Breast epithelium (tissue), 3 donors: ENCODE data around the gene ERBIN.
"Not testable (repeated sequence)": the region's sequence is repeated elsewhere in the genome, so short reads cannot be mapped to it uniquely, and the experiment has no call there.

Experiments used
- POLR2A ChIP-seq: fragments of 450-650 bp; IDR thresholded peaks from one replicate; pipeline ENCODE4 v1.6.1; 2016; ENCODE audit warnings: antibody characterized with exemption, mild to moderate bottlenecking, moderate library complexity
- POLR2AphosphoS5 ChIP-seq, 3 donors: sonication (generic); formaldehyde crosslinking; IDR thresholded peaks; one replicate each; pipeline ENCODE4 v1.6.1; 2017; ENCODE audit warnings: antibody characterized with exemption in 3 of 3
- TF ChIP-seq, protein P1 (sequence below), 3 donors: fragments of 450-650 bp; IDR thresholded peaks; one replicate each; pipeline ENCODE4 v1.5.1; 2016 to 2017; ENCODE audit warnings: antibody characterized with exemption in 3 of 3, mild to moderate bottlenecking in 3 of 3, moderate library complexity in 3 of 3

DNA sequence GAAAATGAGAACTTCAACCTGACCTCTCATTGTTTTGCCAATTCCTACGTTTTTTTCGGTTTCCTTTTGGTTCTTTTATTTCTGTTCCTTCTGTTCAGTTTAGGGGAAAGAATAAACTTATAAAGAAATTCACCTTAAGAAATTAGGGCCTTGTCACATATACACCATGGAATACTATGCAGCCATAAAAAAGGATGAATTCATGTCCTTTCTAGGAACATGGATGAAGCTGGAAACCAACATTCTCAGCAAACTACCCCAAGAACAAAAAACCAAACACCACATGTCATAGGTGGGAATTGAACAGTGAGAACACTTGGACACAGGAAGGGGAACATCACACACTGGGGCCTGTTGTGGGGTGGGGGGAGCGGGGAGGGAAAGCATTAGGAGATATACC is 46.5 kb downstream of the ERBIN start:
- TF ChIP-seq, protein P1, sequence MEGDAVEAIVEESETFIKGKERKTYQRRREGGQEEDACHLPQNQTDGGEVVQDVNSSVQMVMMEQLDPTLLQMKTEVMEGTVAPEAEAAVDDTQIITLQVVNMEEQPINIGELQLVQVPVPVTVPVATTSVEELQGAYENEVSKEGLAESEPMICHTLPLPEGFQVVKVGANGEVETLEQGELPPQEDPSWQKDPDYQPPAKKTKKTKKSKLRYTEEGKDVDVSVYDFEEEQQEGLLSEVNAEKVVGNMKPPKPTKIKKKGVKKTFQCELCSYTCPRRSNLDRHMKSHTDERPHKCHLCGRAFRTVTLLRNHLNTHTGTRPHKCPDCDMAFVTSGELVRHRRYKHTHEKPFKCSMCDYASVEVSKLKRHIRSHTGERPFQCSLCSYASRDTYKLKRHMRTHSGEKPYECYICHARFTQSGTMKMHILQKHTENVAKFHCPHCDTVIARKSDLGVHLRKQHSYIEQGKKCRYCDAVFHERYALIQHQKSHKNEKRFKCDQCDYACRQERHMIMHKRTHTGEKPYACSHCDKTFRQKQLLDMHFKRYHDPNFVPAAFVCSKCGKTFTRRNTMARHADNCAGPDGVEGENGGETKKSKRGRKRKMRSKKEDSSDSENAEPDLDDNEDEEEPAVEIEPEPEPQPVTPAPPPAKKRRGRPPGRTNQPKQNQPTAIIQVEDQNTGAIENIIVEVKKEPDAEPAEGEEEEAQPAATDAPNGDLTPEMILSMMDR (IDR thresholded peaks at IDR 0.05), result not testable (repeated sequence)
- not testable (repeated sequence) for TF ChIP-seq POLR2A; POLR2AphosphoS5 (IDR thresholded peaks at IDR 0.05)
